ENCODE data around the gene ACSM5. TPM values are rescaled to one million over a fixed set of nuclear protein-coding genes. Genes with fewer than 3 reads are reported as not detected.

Gene ACSM5
- total and polyA plus RNA-seq, 2 donors (not counting 1 experiment from before 2014, with no cell fraction given) = not detected

DNA sequence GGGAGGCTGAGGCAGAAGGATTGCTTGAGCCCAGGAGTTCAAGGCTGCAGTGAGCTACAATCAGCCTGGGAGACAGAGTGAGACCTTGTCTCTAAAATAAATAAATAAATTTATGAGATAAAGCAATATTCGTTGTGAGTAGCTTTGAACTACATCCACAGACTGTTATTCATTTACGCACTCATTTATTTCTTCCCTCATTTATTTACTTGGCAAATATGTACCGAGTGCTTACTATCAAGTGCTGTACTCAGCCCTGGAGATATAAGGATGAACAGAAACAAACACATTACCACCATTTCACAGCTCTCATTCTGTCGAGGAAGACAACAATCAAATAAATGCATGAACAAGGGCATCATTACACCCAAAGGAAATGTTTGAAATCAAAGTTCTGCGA is 32.2 kb upstream of the ACSM5 start:
- Mint-ChIP-seq H3K9me3 (ENCODE audit: insufficient read depth) (no peaks in the 10 kb centered on the region), H3K27ac (no peak overlapping the region), H3K4me1 (no peaks in the 10 kb centered on the region), H3K27me3 (peaks cover 33% of the 10 kb centered on the region), H3K4me3 (no peak overlapping the region)
- Histone ChIP-seq H2AFZ (ENCODE audit: insufficient read depth, low read depth, low read length, poor library complexity, severe bottlenecking) (no peak overlapping the region), H3K36me3 (replicated peaks in 1 of 2; ENCODE audit: control extremely low read depth in 1 of 2, control insufficient read depth in 1 of 2, extremely low read depth in 1 of 2, insufficient read depth in 2 of 2, low read length in 1 of 2) (no peaks in the 10 kb centered on the region), H3K4me1 (ENCODE audit: control insufficient read depth in 2 of 2, insufficient read depth in 2 of 2, low read length in 2 of 2) (no peaks in the 10 kb centered on the region), H3K4me3 (ENCODE audit: control extremely low read depth in 1 of 5, extremely low read depth in 1 of 5, insufficient read depth in 1 of 5, low read depth in 2 of 5, low read length in 4 of 5) (no peak overlapping the region), H4K20me1 (ENCODE audit: control insufficient read depth, insufficient read depth, low read length, poor library complexity, severe bottlenecking) (no peaks in the 10 kb centered on the region), H3K27ac (ENCODE audit: low read length in 2 of 2) (no peak overlapping the region), H3K79me2 (ENCODE audit: control insufficient read depth, insufficient read depth, low read length) (no peaks in the 10 kb centered on the region), H3K9me3 (ENCODE audit: control extremely low read depth in 1 of 3, control insufficient read depth in 2 of 3, insufficient read depth in 1 of 3, low read length in 2 of 3) (no peaks in the 10 kb centered on the region), H3K4me2 (replicated peaks; ENCODE audit: low read depth, low read length, poor library complexity, severe bottlenecking) (no peak overlapping the region), H3K27me3 (replicated peaks in 1 of 4; ENCODE audit: control extremely low read depth in 1 of 4, control insufficient read depth in 3 of 4, insufficient read depth in 4 of 4, low read length in 3 of 4) (peaks cover 0 to 9% (median 0%) of the 10 kb centered on the region in 4 experiments), H3K9ac (ENCODE audit: low read length) (no peak overlapping the region)
- no peak for ATAC-seq (ENCODE audit: low read depth)
- CTCF ChIA-PET = interaction anchor here (2.4 kb wide), 1 partner anchor 8 kb away, joined by 20 read pairs; no protein-coding TSS in a partner anchor
- intact Hi-C loops (cut with micrococcal nuclease) = no loop called here
- TF ChIP-seq EZH2 (IDR thresholded peaks at IDR 0.05; ENCODE audit: borderline replicate concordance, insufficient read depth, low read depth, low read length, poor library complexity, severe bottlenecking) = no peak
- TF ChIP-seq, protein P1, sequence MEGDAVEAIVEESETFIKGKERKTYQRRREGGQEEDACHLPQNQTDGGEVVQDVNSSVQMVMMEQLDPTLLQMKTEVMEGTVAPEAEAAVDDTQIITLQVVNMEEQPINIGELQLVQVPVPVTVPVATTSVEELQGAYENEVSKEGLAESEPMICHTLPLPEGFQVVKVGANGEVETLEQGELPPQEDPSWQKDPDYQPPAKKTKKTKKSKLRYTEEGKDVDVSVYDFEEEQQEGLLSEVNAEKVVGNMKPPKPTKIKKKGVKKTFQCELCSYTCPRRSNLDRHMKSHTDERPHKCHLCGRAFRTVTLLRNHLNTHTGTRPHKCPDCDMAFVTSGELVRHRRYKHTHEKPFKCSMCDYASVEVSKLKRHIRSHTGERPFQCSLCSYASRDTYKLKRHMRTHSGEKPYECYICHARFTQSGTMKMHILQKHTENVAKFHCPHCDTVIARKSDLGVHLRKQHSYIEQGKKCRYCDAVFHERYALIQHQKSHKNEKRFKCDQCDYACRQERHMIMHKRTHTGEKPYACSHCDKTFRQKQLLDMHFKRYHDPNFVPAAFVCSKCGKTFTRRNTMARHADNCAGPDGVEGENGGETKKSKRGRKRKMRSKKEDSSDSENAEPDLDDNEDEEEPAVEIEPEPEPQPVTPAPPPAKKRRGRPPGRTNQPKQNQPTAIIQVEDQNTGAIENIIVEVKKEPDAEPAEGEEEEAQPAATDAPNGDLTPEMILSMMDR (IDR thresholded peaks at IDR 0.05) = no peak
- WGBS (ENCODE audit: insufficient coverage) = 100% methylated on average over 1 of the region's 5 CpGs
- no peak for DNase-seq
- POLR2A ChIA-PET = no interaction called here

DNA sequence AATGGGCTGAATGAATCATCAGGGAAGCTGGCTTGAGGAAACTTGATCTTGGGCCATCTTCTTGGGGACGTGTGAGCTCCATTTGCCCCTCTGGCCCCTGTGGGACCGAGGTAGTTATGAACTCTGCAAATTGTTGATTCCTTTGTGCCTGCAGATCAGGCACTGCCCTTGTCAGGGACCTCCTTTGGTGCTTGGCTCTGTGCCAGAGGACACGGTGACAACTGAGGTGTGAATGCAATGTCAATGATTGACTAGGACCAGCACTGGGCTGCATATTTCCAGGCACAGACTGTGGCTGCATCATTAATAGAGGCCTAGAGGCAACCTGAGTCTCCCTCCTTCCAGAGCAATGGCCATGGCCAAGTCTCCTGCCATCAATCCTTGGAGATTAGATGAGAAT is 28.6 kb upstream of the ACSM5 start:
- ATAC-seq (ENCODE audit: low read depth) (no peak), DNase-seq (no peak)
- TF ChIP-seq, protein P1 (IDR thresholded peaks at IDR 0.05) = no peak
- no peak for TF ChIP-seq EZH2 (IDR thresholded peaks at IDR 0.05; ENCODE audit: borderline replicate concordance, insufficient read depth, low read depth, low read length, poor library complexity, severe bottlenecking)
- H3K4me3 Mint-ChIP-seq = no peak overlapping the region
- no peak overlapping the region for H3K9ac ChIP-seq (ENCODE audit: low read length)
- H3K27me3 ChIP-seq (replicated peaks in 1 of 4; ENCODE audit: control extremely low read depth in 1 of 4, control insufficient read depth in 3 of 4, insufficient read depth in 4 of 4, low read length in 3 of 4) = peaks cover 0 to 15% (median 0%) of the 10 kb centered on the region in 4 experiments
- H4K20me1 ChIP-seq (ENCODE audit: control insufficient read depth, insufficient read depth, low read length, poor library complexity, severe bottlenecking) = no peaks in the 10 kb centered on the region
- H3K4me1 Mint-ChIP-seq = peaks cover 2% of the 10 kb centered on the region
- H3K4me2 ChIP-seq (replicated peaks; ENCODE audit: low read depth, low read length, poor library complexity, severe bottlenecking) = no peak overlapping the region
- H3K9me3 ChIP-seq (ENCODE audit: control extremely low read depth in 1 of 3, control insufficient read depth in 2 of 3, insufficient read depth in 1 of 3, low read length in 2 of 3) = no peaks in the 10 kb centered on the region
- no peaks in the 10 kb centered on the region for H3K9me3 Mint-ChIP-seq (ENCODE audit: insufficient read depth)
- H3K27ac ChIP-seq (ENCODE audit: low read length in 2 of 2) = no peak overlapping the region
- no peaks in the 10 kb centered on the region for H3K4me1 ChIP-seq (ENCODE audit: control insufficient read depth in 2 of 2, insufficient read depth in 2 of 2, low read length in 2 of 2)
- WGBS (ENCODE audit: insufficient coverage) = 78% methylated on average over 3 of the region's 3 CpGs
- no peak overlapping the region for H3K4me3 ChIP-seq (ENCODE audit: control extremely low read depth in 1 of 5, extremely low read depth in 1 of 5, insufficient read depth in 1 of 5, low read depth in 2 of 5, low read length in 4 of 5)
- H3K27me3 Mint-ChIP-seq = peaks cover 25% of the 10 kb centered on the region
- intact Hi-C loops (cut with micrococcal nuclease) = no loop called here
- no peaks in the 10 kb centered on the region for H3K79me2 ChIP-seq (ENCODE audit: control insufficient read depth, insufficient read depth, low read length)
- no peaks in the 10 kb centered on the region for H3K36me3 ChIP-seq (replicated peaks in 1 of 2; ENCODE audit: control extremely low read depth in 1 of 2, control insufficient read depth in 1 of 2, extremely low read depth in 1 of 2, insufficient read depth in 2 of 2, low read length in 1 of 2)
- POLR2A ChIA-PET = no interaction called here
- no peak overlapping the region for H2AFZ ChIP-seq (ENCODE audit: insufficient read depth, low read depth, low read length, poor library complexity, severe bottlenecking)
- CTCF ChIA-PET = interaction anchor here (1.2 kb wide), 1 partner anchor 473 kb away, joined by 4 read pairs; no protein-coding TSS in a partner anchor
- H3K27ac Mint-ChIP-seq = no peak overlapping the region

Measured in B cell (primary cell).